CD4-positive, alpha-beta T cell (primary cell): ENCODE results near the gene RANGRF. TPM values are rescaled to one million over a fixed set of nuclear protein-coding genes. Genes with fewer than 3 reads are reported as not detected.

Source experiments
- ATAC-seq: fragments of 200-7000 bp; cut with Tn5 transposase; one replicate; pipeline ENCODE4 v1.10.0; 2022; ENCODE audit warnings: mild to moderate bottlenecking; ENCODE audit not compliant: poor library complexity
- CTCF ChIA-PET: fragments of 350-600 bp; sonication (Branson Sonifier 250); formaldehyde crosslinking; loops from one replicate; lab custom pipeline; 2021; ENCODE audit warnings: antibody characterized with exemption, inconsistent platforms; lab: Charles Lee
- POLR2A ChIA-PET: fragments of 350-600 bp; sonication (Branson Sonifier 250); formaldehyde crosslinking; loops from one replicate; lab custom pipeline; 2021; ENCODE audit warnings: antibody characterized with exemption, inconsistent platforms; lab: Charles Lee
- DNase-seq, 14 experiments: peaks; one replicate each; pipeline ENCODE4 v3.0.0-alpha.2; 2013 to 2020; ENCODE audit warnings: mixed read lengths in 2 of 14
- H3K27ac ChIP-seq, 2 donors: one replicate each; pipeline versions ENCODE4 v1.5.1 to v1.7.0; 2013; ENCODE audit warnings: low read length in 2 of 2, low read depth in 1 of 2, mild to moderate bottlenecking in 1 of 2
- H3K27me3 ChIP-seq, 2 experiments: 1 replicate in 1 of 2; 2 replicates in 1 of 2; pipeline versions ENCODE4 v1.6.1 to v1.7.0; 2013; ENCODE audit warnings: low read length in 2 of 2, control low read depth in 1 of 2, mild to moderate bottlenecking in 1 of 2, moderate library complexity in 1 of 2; ENCODE audit not compliant: insufficient read depth in 2 of 2, control insufficient read depth in 1 of 2
- H3K36me3 ChIP-seq: one replicate; pipeline ENCODE4 v1.6.1; 2013; ENCODE audit warnings: low read length, control low read depth; ENCODE audit not compliant: insufficient read depth
- H3K4me1 ChIP-seq: one replicate; pipeline ENCODE4 v1.6.1; 2013; ENCODE audit warnings: low read length, control low read depth; ENCODE audit not compliant: insufficient read depth
- H3K4me3 ChIP-seq: one replicate; pipeline ENCODE4 v1.5.1; 2013; ENCODE audit warnings: mild to moderate bottlenecking, low read length, moderate library complexity
- H3K9me3 ChIP-seq, 2 experiments: 1 replicate in 1 of 2; 2 replicates in 1 of 2; pipeline versions ENCODE4 v1.6.1 to v1.7.0; 2013; ENCODE audit warnings: low read length in 2 of 2, mild to moderate bottlenecking in 2 of 2, control low read depth in 1 of 2, moderate library complexity in 1 of 2; ENCODE audit not compliant: control insufficient read depth in 1 of 2, insufficient read depth in 1 of 2
- H3K27ac Mint-ChIP-seq: one replicate; pipeline ENCODE4 v1.8.0; 2020; ENCODE audit warnings: mixed read lengths
- H3K27me3 Mint-ChIP-seq: one replicate; pipeline ENCODE4 v1.8.0; 2021; ENCODE audit warnings: mixed read lengths
- H3K36me3 Mint-ChIP-seq: one replicate; pipeline ENCODE4 v1.8.0; 2021; ENCODE audit warnings: low read depth, mixed read lengths
- H3K4me1 Mint-ChIP-seq: one replicate; pipeline ENCODE4 v1.8.0; 2021; ENCODE audit warnings: low read depth, mixed read lengths
- H3K4me3 Mint-ChIP-seq: one replicate; pipeline ENCODE4 v1.8.0; 2020; ENCODE audit warnings: mild to moderate bottlenecking, mixed read lengths
- H3K9me3 Mint-ChIP-seq: one replicate; pipeline ENCODE4 v1.8.0; 2020; ENCODE audit warnings: mixed read lengths
- intact Hi-C, 2 experiments: fragments of 100-400 bp; cut with DNase I in 1 of 2; cut with micrococcal nuclease in 1 of 2; formaldehyde crosslinking; loops; one replicate each; pipeline versions ENCODE4 v1.15.1 to v1.9.0; 2023 to 2025; cut with DNase I, micrococcal nuclease
- total RNA-seq, 174 experiments: library from RNA in 2 of 174; stranded (reverse) in 2 of 174; gene quantifications; one replicate each; pipeline ENCODE4 v1.2.3 and lab custom pipeline; 2021 to 2026
- TF ChIP-seq, protein P1 (sequence below): fragments of 200-600 bp; IDR thresholded peaks from one replicate; pipeline ENCODE4 v1.8.0; 2022; ENCODE audit warnings: antibody characterized with exemption, mild to moderate bottlenecking

RANGRF gene
- total RNA-seq, 2 experiments from 2014 or later = 23.1 to 24.6 TPM

DNA sequence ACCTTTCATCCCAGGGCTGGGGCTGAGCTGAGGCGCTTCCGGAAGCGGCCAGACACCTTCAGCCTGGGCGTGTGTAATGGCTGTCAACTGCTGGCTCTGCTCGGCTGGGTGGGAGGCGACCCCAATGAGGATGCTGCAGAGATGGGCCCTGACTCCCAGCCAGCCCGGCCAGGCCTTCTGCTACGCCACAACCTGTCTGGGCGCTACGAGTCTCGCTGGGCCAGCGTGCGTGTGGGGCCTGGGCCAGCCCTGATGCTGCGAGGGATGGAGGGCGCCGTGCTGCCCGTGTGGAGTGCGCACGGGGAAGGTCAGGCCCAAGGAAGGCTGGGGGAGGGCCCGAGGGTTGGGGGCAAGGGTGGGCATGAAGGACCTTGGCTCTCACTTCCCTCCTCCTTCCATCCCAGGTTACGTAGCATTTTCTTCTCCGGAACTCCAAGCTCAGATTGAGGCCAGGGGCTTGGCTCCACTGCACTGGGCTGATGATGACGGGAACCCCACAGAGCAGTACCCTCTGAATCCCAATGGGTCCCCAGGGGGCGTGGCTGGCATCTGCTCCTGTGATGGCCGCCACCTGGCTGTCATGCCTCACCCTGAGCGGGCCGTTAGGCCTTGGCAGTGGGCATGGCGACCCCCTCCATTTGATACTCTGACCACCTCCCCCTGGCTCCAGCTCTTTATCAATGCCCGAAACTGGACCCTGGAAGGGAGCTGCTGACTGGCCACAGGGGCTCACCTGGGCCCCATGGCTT lies 19.7 kb upstream of the RANGRF start:
- Histone ChIP-seq H3K36me3 (peaks cover 42% of the 10 kb centered on the region), H3K9me3 (no peaks in the 10 kb centered on the region), H3K4me1 (no peaks in the 10 kb centered on the region), H3K27ac (no peak overlapping the region), H3K4me3 (no peak overlapping the region), H3K27me3 (no peaks in the 10 kb centered on the region)
- Mint-ChIP-seq H3K4me3 (no peak overlapping the region), H3K9me3 (no peaks in the 10 kb centered on the region), H3K4me1 (no peaks in the 10 kb centered on the region), H3K27me3 (no peaks in the 10 kb centered on the region), H3K36me3 (peaks cover 33% of the 10 kb centered on the region), H3K27ac (no peak overlapping the region)
- DNase-seq = no peak
- POLR2A ChIA-PET = interaction anchor here (1.2 kb wide), 1 partner anchor 19 kb away, joined by 5 read pairs; the partner anchor contains the start of gene PFAS
- CTCF ChIA-PET = no interaction called here
- no peak for ATAC-seq
- TF ChIP-seq, protein P1, sequence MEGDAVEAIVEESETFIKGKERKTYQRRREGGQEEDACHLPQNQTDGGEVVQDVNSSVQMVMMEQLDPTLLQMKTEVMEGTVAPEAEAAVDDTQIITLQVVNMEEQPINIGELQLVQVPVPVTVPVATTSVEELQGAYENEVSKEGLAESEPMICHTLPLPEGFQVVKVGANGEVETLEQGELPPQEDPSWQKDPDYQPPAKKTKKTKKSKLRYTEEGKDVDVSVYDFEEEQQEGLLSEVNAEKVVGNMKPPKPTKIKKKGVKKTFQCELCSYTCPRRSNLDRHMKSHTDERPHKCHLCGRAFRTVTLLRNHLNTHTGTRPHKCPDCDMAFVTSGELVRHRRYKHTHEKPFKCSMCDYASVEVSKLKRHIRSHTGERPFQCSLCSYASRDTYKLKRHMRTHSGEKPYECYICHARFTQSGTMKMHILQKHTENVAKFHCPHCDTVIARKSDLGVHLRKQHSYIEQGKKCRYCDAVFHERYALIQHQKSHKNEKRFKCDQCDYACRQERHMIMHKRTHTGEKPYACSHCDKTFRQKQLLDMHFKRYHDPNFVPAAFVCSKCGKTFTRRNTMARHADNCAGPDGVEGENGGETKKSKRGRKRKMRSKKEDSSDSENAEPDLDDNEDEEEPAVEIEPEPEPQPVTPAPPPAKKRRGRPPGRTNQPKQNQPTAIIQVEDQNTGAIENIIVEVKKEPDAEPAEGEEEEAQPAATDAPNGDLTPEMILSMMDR = no peak
- intact Hi-C loops = no loop called here

- Mint-ChIP-seq H3K27ac (no peak overlapping the region), H3K4me3 (no peak overlapping the region), H3K36me3 (peaks cover 5% of the 10 kb centered on the region), H3K9me3 (no peaks in the 10 kb centered on the region), H3K27me3 (no peaks in the 10 kb centered on the region), H3K4me1 (no peaks in the 10 kb centered on the region)
- no peak overlapping the region for H3K27ac ChIP-seq
- H3K4me1 ChIP-seq = no peaks in the 10 kb centered on the region
- intact Hi-C loops = no loop called here
- peaks cover 10% of the 10 kb centered on the region for H3K36me3 ChIP-seq
- ChIA-PET CTCF (no interaction called here), POLR2A (no interaction called here)
- no peaks in the 10 kb centered on the region for H3K9me3 ChIP-seq
- TF ChIP-seq, protein P1 = no peak
- no peaks in the 10 kb centered on the region for H3K27me3 ChIP-seq
- DNase-seq (no peak), ATAC-seq (no peak)
- H3K4me3 ChIP-seq = no peak overlapping the region
Measured at GRCh38 chr17:8272421-8272820, 16.0 kb upstream of the RANGRF start.

GRCh38 chr17:8273884-8274444 lies 14.5 kb upstream of the RANGRF start:
- H3K36me3 Mint-ChIP-seq = peaks cover 5% of the 10 kb centered on the region
- intact Hi-C loops = no loop called here
- TF ChIP-seq, protein P1 = no peak

More at GRCh38 chr17:8273884-8274444, 14.5 kb upstream of the RANGRF start:
- Histone ChIP-seq H3K4me1 (no peaks in the 10 kb centered on the region), H3K9me3 (no peaks in the 10 kb centered on the region), H3K27ac (no peak overlapping the region), H3K36me3 (peaks cover 2% of the 10 kb centered on the region), H3K27me3 (no peaks in the 10 kb centered on the region), H3K4me3 (no peak overlapping the region)
- ChIA-PET POLR2A (interaction anchor here (0.6 kb wide), 1 partner anchor 30 kb away, joined by 3 read pairs; no protein-coding TSS in a partner anchor), CTCF (no interaction called here)
- ATAC-seq (no peak), DNase-seq (no peak)
- no peaks in the 10 kb centered on the region for H3K9me3 Mint-ChIP-seq
- H3K27ac Mint-ChIP-seq = no peak overlapping the region
- H3K27me3 Mint-ChIP-seq = no peaks in the 10 kb centered on the region
- no peaks in the 10 kb centered on the region for H3K4me1 Mint-ChIP-seq
- no peak overlapping the region for H3K4me3 Mint-ChIP-seq
